ENCODE measurements around the gene FAN1.

FAN1 gene

GRCh38 chr15:30940359-30940758, 36.6 kb downstream of the FAN1 start:
- no peak for DNase-seq (ENCODE audit: low read depth, low spot score)
- no peak for TF ChIP-seq CTCF (IDR thresholded peaks at IDR 0.05; ENCODE audit: insufficient read depth, low read length, missing control alignments)
- POLR2A ChIA-PET: no interaction called here
- CTCF ChIA-PET: interaction anchor here (0.9 to 3.1 kb wide), 2 partner anchors 187 to 189 kb away, joined by 3 to 16 read pairs; no protein-coding TSS in a partner anchor
- H3K4me3 ChIP-seq (ENCODE audit: low read depth, low read length): no peak overlapping the region

- TF ChIP-seq CTCF (IDR thresholded peaks at IDR 0.05; ENCODE audit: insufficient read depth, low read length, missing control alignments): no peak
- ChIA-PET CTCF (interaction anchor here (0.8 to 1.3 kb wide), 2 partner anchors 186 to 188 kb away, joined by 4 to 7 read pairs; no protein-coding TSS in a partner anchor), POLR2A (no interaction called here)
- DNase-seq (ENCODE audit: low read depth, low spot score): no peak
- no peak overlapping the region for H3K4me3 ChIP-seq (ENCODE audit: low read depth, low read length)
These were observed 37.8 kb downstream of the FAN1 start for GRCh38 chr15:30941520-30941919.

- POLR2A ChIA-PET: no interaction called here
- no peak for DNase-seq (ENCODE audit: low read depth, low spot score)
- TF ChIP-seq CTCF (IDR thresholded peaks at IDR 0.05; ENCODE audit: insufficient read depth, low read length, missing control alignments): no peak
- no peak overlapping the region for H3K4me3 ChIP-seq (ENCODE audit: low read depth, low read length)
- CTCF ChIA-PET: interaction anchor here (1.3 kb wide), 1 partner anchor 185 kb away, joined by 10 read pairs; no protein-coding TSS in a partner anchor
These were observed 40.1 kb downstream of the FAN1 start for GRCh38 chr15:30943654-30944335.

- ChIA-PET POLR2A (no interaction called here), CTCF (interaction anchor here (2.4 kb wide), 1 partner anchor 176 kb away, joined by 12 read pairs; no protein-coding TSS in a partner anchor)
- no peak for TF ChIP-seq CTCF (IDR thresholded peaks at IDR 0.05; ENCODE audit: insufficient read depth, low read length, missing control alignments)
- no peak for DNase-seq (ENCODE audit: low read depth, low spot score)
- no peak overlapping the region for H3K4me3 ChIP-seq (ENCODE audit: low read depth, low read length)
These were observed 49.5 kb downstream of the FAN1 start for GRCh38 chr15:30953183-30953582.

GRCh38 chr15:30953731-30954378, 50.1 kb downstream of the FAN1 start:
- no peak overlapping the region for H3K4me3 ChIP-seq (ENCODE audit: low read depth, low read length)
- TF ChIP-seq CTCF (IDR thresholded peaks at IDR 0.05; ENCODE audit: insufficient read depth, low read length, missing control alignments): no peak
- ChIA-PET CTCF (interaction anchor here (2.4 kb wide), 1 partner anchor 175 kb away, joined by 12 read pairs; no protein-coding TSS in a partner anchor), POLR2A (no interaction called here)
- DNase-seq (ENCODE audit: low read depth, low spot score): peak; percentile 69

- CTCF ChIA-PET: no interaction called here
- POLR2A ChIA-PET: no interaction called here
- H3K4me3 ChIP-seq (ENCODE audit: low read depth, low read length): no peak overlapping the region
- TF ChIP-seq CTCF (IDR thresholded peaks at IDR 0.05; ENCODE audit: insufficient read depth, low read length, missing control alignments): no peak
- DNase-seq (ENCODE audit: low read depth, low spot score): no peak
These were observed 51.0 kb downstream of the FAN1 start for GRCh38 chr15:30954674-30955073.
